HL-60/S4 treated with retinoic acid at 250 ng/mL for 4 days and 3 days (cell line): ENCODE results near the gene MT1E.
"Not testable (repeated sequence)": the region's sequence is repeated elsewhere in the genome, so short reads cannot be mapped to it uniquely, and the experiment has no call there.

Source experiments
- in situ Hi-C: fragments of 300-500 bp; cut with MboI; formaldehyde crosslinking; loops from 2 replicates; pipeline ENCODE4 v1.7.0; 2022; ENCODE audit warnings: low sequenced_read_pairs

MT1E gene

GRCh38 chr16:56606476-56607108 lies 19.0 kb upstream of the MT1E start:
- in situ Hi-C loops = no loop called here

DNA sequence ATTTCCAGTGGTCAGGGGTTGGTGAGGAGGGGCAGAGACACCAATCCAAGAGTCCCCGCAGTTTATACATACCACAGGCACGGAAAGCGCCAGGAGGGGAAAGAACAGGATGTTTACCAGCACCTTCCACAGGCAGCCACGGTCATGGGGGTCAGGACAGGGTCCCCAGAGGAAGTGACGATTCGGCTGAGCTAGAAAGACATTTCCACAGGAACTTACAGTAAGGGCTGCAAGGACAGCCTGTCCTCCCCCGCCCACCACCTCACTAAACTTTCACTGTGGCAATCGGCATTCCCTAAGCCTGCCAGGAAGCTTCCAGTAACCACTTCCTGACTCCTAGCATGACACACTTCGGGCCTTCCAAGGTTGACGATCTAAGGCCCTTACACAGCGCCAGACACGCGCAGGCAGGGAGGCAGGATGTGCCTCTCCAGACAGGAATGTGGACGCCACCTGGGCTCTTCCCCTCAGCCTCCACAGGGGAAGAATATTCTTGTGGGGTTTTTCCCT lies 18.4 kb upstream of the MT1E start:
- in situ Hi-C loops = no loop called here

DNA sequence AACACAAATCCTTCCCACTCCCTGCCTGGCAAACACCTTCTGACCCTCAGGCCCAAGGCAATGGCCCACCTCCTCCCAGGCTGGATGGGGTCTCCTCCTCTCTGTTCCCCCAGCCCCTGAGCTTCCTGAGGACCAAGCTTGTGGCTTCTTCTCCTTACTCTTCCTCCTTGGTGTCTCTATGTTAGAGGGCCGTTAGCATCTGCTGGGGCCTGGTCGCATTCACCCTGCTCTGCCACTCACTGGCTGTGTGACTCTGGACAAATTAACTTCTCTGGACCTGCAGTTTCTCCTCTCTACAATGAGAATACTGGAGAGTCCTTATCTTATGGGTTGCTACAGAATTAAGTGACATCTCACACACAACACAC lies 17.9 kb upstream of the MT1E start:
- in situ Hi-C loops = no loop called here

- in situ Hi-C loops = no loop called here
These were observed 17.3 kb upstream of the MT1E start, which contains the start of gene MT2A for GRCh38 chr16:56608043-56608875. Gene MT2A, plus strand, starts transcription at chr16:56608584. Its CDS starts 72 bp downstream, at chr16:56608656.

DNA sequence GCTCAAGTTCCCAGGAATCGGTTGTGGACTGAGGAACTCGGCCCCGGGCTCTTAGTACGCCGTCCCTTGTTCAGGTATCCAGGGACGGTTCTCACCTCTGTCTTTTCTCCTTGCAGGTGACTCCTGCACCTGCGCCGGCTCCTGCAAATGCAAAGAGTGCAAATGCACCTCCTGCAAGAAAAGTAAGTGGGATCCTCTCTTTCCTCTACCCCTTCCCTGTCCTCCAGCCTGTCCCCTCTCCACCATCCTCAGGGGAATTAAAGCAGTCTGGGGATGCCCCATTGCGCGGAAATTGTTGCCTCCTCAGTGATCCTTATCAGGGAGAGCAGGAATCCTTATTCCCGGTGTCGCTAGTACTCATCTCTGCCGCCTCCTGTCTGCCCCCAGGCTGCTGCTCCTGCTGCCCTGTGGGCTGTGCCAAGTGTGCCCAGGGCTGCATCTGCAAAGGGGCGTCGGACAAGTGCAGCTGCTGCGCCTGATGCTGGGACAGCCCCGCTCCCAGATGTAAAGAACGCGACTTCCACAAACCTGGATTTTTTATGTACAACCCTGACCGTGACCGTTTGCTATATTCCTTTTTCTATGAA lies 16.6 kb upstream of the MT1E start:
- in situ Hi-C loops = no loop called here

GRCh38 chr16:56609463-56609921 lies 16.1 kb upstream of the MT1E start:
- in situ Hi-C loops = no loop called here

GRCh38 chr16:56610017-56610608 lies 15.5 kb upstream of the MT1E start:
- in situ Hi-C loops = no loop called here

- in situ Hi-C loops = no loop called here
These were observed 14.9 kb upstream of the MT1E start for GRCh38 chr16:56610609-56611111.

DNA sequence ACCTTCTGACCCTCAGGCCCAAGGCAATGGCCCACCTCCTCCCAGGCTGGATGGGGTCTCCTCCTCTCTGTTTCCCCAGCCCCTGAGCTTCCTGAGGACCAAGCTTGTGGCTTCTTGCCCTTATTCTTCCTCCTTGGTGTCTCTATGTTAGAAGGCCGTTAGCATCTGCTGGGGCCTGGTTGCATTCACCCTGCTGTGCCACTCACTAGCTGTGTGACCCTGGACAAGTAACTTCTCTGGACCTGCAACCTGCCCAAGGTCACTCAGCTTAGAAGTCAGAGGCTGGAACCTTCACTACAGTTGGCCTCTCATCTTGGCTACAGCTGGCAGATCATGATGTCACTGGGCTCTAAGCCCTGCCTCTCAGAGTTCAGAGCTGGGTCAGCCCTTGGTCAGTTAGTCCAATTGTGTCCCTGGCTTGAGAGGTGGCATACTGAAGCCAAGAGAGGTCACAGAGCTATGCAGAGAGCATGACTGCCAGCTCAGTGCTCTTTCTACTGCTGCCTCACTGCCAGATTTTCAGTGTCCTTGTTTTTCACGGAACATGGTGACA lies 14.2 kb upstream of the MT1E start:
- in situ Hi-C loops = no loop called here

DNA sequence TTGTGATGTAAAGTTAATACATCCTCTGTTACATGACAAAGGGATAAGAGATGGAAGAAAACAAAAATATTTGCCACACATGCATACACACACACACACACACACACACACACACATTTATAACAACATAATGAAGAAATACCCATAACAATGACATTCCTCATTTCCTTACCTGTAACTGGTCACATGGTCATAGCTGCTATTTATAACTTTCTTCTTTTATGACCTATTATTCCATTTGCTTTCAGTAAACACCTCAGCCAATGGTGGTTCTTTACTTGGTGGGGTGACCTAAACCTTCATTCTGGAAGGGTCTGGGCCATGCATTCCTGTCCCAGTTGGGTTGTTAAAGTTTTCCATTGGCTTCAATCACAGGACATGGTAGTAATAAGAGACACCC lies 11.9 kb upstream of the MT1E start:
- in situ Hi-C loops = no loop called here

GRCh38 chr16:56614549-56614991 lies 11.0 kb upstream of the MT1E start:
- in situ Hi-C loops = no loop called here

DNA sequence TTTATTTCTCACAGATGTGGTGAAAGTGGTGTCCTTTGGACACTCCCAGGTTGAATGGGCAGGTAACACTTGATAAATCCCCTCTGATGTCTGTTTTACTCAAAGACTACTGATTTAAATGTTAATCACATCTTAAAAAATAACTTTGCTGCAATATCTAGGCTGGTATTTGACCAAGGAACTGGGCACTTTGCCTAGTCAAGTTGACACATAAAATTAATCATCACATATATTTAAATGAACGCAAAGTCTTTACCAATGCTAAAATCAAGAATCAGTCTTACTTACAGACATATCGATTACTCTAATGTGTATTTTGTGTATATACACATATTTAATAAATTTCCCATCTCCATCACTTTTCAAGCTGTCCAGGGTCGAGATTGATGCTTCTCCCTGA lies 10.2 kb upstream of the MT1E start:
- in situ Hi-C loops = no loop called here

DNA sequence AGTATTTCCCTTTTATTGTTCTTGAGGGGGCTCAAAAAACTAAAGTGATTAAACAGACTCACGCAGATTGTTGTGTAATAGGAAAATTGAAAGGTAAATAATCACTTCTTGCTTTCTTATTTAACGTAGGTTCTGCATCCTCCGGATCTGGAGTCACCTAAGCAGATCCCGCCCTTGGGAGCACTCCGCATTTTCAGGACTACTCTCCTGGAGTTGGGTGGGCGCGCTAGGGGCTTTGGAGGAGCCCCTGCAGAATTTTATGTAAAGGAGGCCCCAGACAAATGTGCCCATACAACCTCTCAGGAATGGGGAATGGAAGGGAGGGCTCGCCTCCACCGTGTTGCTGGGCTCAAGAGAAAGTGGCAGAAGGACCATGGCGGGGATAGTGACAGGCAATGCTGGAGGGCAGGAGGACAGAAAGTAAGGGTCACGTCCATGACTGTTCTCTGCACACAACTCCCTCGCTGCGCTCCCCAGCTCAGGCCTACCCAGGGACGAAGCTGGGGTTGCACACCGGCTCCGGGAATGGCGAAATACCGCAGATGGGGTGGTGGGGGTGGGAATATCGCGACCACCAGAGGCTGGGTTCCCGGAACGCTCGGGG lies 8.9 kb upstream of the MT1E start:
- in situ Hi-C loops = no loop called here

DNA sequence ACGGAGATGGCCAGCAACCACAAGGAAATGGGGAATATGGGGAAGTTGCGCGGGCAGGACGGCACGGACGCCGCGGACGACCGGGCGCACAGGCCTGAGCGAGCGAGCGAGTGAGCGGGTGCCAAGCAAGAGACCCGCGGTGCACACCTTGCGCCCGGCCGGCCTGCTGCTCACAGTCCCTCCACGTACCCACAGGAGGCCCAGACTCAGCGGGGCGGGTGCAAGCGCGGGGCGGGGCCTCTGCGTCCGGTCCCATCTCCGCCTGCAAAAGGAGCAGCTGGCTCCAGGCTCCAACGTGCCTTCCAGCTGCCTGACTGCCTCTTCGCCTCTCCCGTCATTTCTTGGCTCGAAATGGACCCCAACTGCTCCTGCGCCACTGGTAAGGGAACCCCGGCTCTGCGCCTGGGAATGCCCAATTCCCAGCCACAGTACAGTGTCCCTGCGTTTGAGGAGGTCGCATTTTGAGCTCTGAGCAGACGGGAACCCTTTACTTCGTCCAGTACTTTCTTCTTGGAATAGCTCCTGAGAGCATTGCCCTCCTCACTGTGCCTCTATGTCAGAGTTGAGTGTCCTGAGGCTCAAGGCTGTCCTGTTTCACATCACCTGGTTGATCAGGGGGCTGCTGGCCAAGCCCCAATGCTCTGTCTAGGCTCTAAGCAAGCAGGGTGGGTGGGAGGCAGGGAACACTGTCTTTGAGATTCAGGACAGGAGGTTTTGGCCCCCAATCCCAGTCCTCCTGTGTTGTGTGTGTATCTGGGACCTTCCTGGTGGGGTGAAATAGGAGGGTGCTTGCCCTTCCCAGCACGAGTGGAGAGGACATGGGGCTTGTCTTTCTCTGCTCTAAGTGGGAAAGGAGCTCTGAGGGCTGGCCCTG lies 8.1 kb upstream of the MT1E start:
- in situ Hi-C loops = no loop called here

- in situ Hi-C loops = no loop called here
These were observed 7.4 kb upstream of the MT1E start for GRCh38 chr16:56618138-56618537.

DNA sequence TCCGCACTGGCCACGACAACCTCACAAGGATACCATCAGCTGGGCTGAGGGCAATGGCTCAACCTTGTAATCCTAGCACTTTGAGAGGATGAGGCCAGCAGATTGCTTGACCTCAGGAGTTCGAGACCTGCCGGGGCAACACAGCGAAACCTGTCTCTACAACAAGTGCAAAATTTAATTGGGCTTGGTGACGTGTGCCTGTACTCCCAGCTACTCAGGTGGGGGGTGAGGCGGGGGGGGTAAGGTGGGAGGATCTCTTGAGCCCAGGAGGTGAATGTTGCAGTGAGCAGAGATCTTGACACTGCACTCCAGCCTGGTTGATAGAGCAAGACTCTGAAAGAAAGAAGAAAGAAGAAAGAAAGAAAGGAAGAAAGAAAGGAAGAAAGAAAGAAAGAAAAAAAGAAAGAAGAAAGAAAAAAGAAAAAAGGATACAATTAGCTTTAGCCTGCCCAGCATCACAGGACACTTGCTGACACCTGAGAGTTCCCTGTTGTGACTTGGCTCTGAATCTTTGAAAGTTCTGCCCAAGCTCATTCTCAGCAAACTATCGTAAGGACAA lies 5.2 kb upstream of the MT1E start:
- in situ Hi-C loops = no loop called here

- in situ Hi-C loops = not testable (repeated sequence)
These were observed 3.7 kb upstream of the MT1E start for GRCh38 chr16:56621665-56622445.

- in situ Hi-C loops = not testable (repeated sequence)
These were observed 2.4 kb upstream of the MT1E start for GRCh38 chr16:56623184-56623583.
